Right lobe of liver (tissue), 6 donors: ENCODE results near the gene TNS3. TPM values are rescaled to one million over a fixed set of nuclear protein-coding genes. Genes with fewer than 3 reads are reported as not detected.

Experiments used
- ATAC-seq, 4 donors: fragments of 200-7000 bp; cut with Tn5 transposase; one replicate each; pipeline ENCODE4 v1.9.1; 2020; ENCODE audit warnings: mild to moderate bottlenecking in 4 of 4, moderate library complexity in 4 of 4
- DNase-seq, 3 donors: peaks; one replicate each; pipeline ENCODE4 v3.0.0-alpha.2; 2020
- H3K27ac ChIP-seq, 3 donors: fragments of 200-600 bp; one replicate each; pipeline ENCODE4 v1.8.0; 2022
- H3K27me3 ChIP-seq, 2 donors: fragments of 200-600 bp; one replicate each; pipeline ENCODE4 v1.8.0; 2022
- H3K36me3 ChIP-seq, 4 donors: fragments of 200-600 bp; sonication (generic) in 1 of 4; one replicate each; pipeline versions ENCODE4 v1.5.1 to v1.8.0; 2017 to 2022; ENCODE audit warnings: control low read depth in 1 of 4
- H3K4me1 ChIP-seq, 4 donors: fragments of 200-600 bp; sonication (generic) in 1 of 4; one replicate each; pipeline versions ENCODE4 v1.5.1 to v1.8.0; 2017 to 2022; ENCODE audit warnings: control low read depth in 1 of 4
- H3K4me3 ChIP-seq, 3 donors: fragments of 200-600 bp; one replicate each; pipeline ENCODE4 v1.8.0; 2022
- H3K9me3 ChIP-seq, 4 donors: fragments of 200-600 bp; sonication (generic) in 1 of 4; one replicate each; pipeline versions ENCODE4 v1.5.1 to v1.8.0; 2017 to 2022; ENCODE audit warnings: control low read depth in 1 of 4
- POLR2A ChIP-seq: fragments of 450-650 bp; IDR thresholded peaks from one replicate; pipeline ENCODE4 v1.6.1; 2017; ENCODE audit warnings: antibody characterized with exemption, mild to moderate bottlenecking
- WGBS: methylation state at CpG from one replicate; pipeline ENCODE4 v1.1.6; 2018; ENCODE audit warnings: low coverage, low lambda C conversion rate; ENCODE audit not compliant: insufficient coverage; ENCODE audit errors: missing lambda C conversion rate; 5-methylcytosine and 5-hydroxymethylcytosine counted together
- intact Hi-C, 2 donors: fragments of 100-400 bp; cut with DNase I; formaldehyde crosslinking; loops; one replicate each; pipeline versions ENCODE4 v1.11.2 to v1.14.1; 2022
- total RNA-seq, 6 experiments: library from RNA; depleted of rRNA in 2 of 6; stranded (reverse); fragments of >200 nt in 2 of 6; fragmentation: NEBNext Ultra II Directional in 3 of 6; extraction: Animal tissue kit (Norgen Biotek cat#: 25700) in 3 of 6; gene quantifications; one replicate each; pipeline versions ENCODE4 v1.1.0 to v1.2.4, GENCODE V29; 2016 to 2023
- TF ChIP-seq, protein P1 (sequence below), 4 donors: fragments of 200-600 bp in 3 of 4; fragments of 450-650 bp in 1 of 4; IDR thresholded peaks; one replicate each; pipeline versions ENCODE4 v1.5.1 to v1.8.0; 2016 to 2022; ENCODE audit warnings: antibody characterized with exemption in 4 of 4, mild to moderate bottlenecking in 2 of 4
- donor health status: DM: no; HTN: yes; CAD: no.
- donor health status: DM: no; HTN: no; CAD: no.
- donor health status: DM: no; HTN: no; CAD: no.
- donor health status: DM: no; HTN: yes; CAD: no.
- donor health status: DM: no; HTN: yes; CAD: no.

TNS3 gene
- total RNA-seq, 6 experiments from 2014 or later = 51.2 to 95.0 (median 58.4) TPM

DNA sequence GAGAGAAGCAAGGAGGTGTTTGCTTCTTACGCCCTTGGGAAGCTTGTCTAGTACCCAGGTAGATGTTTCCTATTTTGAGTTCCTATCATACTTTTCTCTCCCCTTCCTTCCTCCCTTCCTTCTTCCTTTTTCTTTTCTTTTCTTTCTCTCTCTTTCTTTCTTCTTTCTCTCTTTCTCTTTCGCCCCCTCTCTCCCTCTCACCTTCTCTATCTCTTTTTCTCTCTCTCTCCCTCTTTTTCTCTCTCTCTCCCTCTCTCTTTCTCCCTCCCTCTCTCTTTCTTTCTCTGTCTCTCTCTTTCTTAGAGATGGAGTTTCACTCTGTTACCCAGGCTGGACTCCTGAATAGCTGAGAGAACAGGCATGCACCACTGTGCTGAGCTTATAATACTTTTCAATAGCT, 322.2 kb downstream of the TNS3 start:
- DNase-seq (no peak), ATAC-seq (no peak)
- intact Hi-C loops = no loop called here
- H3K4me3 ChIP-seq = no peak overlapping the region
- H3K27me3 ChIP-seq = no peaks in the 10 kb centered on the region
- H3K9me3 ChIP-seq = no peaks in the 10 kb centered on the region
- WGBS = 95% methylated on average over 2 of the region's 2 CpGs
- no peak overlapping the region for H3K27ac ChIP-seq
- H3K36me3 ChIP-seq = no peaks in the 10 kb centered on the region
- H3K4me1 ChIP-seq = peaks cover 0 to 2% (median 0%) of the 10 kb centered on the region in 4 donors
- TF ChIP-seq POLR2A = no peak
- TF ChIP-seq, protein P1, sequence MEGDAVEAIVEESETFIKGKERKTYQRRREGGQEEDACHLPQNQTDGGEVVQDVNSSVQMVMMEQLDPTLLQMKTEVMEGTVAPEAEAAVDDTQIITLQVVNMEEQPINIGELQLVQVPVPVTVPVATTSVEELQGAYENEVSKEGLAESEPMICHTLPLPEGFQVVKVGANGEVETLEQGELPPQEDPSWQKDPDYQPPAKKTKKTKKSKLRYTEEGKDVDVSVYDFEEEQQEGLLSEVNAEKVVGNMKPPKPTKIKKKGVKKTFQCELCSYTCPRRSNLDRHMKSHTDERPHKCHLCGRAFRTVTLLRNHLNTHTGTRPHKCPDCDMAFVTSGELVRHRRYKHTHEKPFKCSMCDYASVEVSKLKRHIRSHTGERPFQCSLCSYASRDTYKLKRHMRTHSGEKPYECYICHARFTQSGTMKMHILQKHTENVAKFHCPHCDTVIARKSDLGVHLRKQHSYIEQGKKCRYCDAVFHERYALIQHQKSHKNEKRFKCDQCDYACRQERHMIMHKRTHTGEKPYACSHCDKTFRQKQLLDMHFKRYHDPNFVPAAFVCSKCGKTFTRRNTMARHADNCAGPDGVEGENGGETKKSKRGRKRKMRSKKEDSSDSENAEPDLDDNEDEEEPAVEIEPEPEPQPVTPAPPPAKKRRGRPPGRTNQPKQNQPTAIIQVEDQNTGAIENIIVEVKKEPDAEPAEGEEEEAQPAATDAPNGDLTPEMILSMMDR (IDR thresholded peaks at IDR 0.05) = no peak

DNA sequence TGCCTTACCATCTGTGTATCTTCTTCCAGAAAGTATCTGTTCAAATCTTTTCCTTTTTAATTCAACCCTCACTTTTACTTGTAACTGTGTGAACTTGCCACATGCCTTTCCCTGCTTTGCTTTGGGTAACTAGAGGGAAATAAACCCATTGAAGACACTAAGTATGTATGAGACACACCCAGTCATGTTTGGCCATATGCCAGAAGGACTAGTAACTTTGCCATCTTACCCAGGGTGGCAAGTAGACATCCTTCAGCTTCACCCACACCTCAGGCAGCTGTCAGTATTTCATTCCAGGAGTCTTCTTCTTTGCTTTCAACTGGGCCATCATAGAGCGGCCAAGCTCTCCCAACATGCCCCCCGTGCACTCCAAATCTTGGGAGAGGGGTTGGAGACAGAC, 323.1 kb downstream of the TNS3 start:
- no peak overlapping the region for H3K4me3 ChIP-seq
- WGBS = 100% methylated on average over 1 of the region's 2 CpGs

DNA sequence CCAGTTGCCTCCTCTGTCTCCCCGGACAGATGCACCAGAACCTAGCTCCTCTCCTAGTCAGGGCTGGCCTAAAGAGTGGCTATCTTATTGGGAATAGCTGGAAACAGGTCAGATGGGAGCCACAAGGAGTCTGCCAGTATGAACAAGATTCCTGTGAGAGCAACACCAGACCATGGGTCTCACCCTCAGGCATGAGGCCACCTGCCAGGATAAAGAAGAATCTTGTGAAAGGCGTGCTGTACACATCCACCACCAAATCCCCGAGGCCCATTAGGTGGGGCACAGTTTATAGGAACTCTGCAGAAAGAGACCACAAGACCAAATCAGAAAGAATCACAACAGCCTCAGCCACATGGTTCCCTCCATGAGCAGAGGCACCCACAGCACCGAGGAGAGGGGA, 325.9 kb downstream of the TNS3 start:
- peaks cover 0 to 8% (median 2%) of the 10 kb centered on the region in 4 donors for H3K4me1 ChIP-seq
- no peaks in the 10 kb centered on the region for H3K9me3 ChIP-seq
- DNase-seq (no peak), ATAC-seq (no peak)
- intact Hi-C loops = no loop called here
- no peak overlapping the region for H3K4me3 ChIP-seq
- WGBS = 66% methylated on average over 2 of the region's 4 CpGs
- no peak overlapping the region for H3K27ac ChIP-seq
- no peaks in the 10 kb centered on the region for H3K27me3 ChIP-seq
- no peaks in the 10 kb centered on the region for H3K36me3 ChIP-seq
- TF ChIP-seq, protein P1 (IDR thresholded peaks at IDR 0.05) = no peak
- TF ChIP-seq POLR2A = no peak

More for the DNA sequence above, 323.1 kb downstream of the TNS3 start:
- ATAC-seq (no peak), DNase-seq (no peak)
- no peak overlapping the region for H3K27ac ChIP-seq
- intact Hi-C loops = no loop called here
- H3K27me3 ChIP-seq = no peaks in the 10 kb centered on the region
- TF ChIP-seq POLR2A = no peak
- TF ChIP-seq, protein P1 (IDR thresholded peaks at IDR 0.05) = no peak
- peaks cover 0 to 4% (median under 1%) of the 10 kb centered on the region in 4 donors for H3K4me1 ChIP-seq
- no peaks in the 10 kb centered on the region for H3K9me3 ChIP-seq
- H3K36me3 ChIP-seq = no peaks in the 10 kb centered on the region

DNA sequence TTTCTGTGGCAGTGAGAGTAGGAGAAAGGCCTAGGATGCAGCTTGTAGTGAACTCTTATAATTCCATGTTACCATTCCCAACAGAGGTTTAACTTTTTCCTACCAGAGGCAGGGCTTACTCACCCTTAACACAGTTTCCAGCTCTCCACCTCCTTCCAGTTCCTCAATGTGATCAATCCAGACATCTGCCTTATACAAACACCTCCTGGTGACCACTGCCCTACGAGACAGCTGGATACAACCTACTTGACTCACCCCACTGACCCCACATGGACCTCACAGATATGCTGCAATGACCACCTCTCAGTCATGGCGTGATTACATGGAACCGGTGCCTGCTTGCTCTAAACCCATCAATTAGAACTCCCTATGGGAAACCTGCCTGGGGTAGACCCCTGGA, 326.5 kb downstream of the TNS3 start:
- Histone ChIP-seq H3K9me3 (no peaks in the 10 kb centered on the region), H3K27me3 (no peaks in the 10 kb centered on the region), H3K36me3 (no peaks in the 10 kb centered on the region), H3K27ac (no peak overlapping the region), H3K4me3 (no peak overlapping the region), H3K4me1 (peaks cover 0 to 8% (median 2%) of the 10 kb centered on the region in 4 donors)
- TF ChIP-seq, protein P1 (IDR thresholded peaks at IDR 0.05) = no peak
- no peak for TF ChIP-seq POLR2A
- WGBS = 75% methylated on average over 3 of the region's 3 CpGs
- intact Hi-C loops = no loop called here
- ATAC-seq (no peak), DNase-seq (no peak)

DNA sequence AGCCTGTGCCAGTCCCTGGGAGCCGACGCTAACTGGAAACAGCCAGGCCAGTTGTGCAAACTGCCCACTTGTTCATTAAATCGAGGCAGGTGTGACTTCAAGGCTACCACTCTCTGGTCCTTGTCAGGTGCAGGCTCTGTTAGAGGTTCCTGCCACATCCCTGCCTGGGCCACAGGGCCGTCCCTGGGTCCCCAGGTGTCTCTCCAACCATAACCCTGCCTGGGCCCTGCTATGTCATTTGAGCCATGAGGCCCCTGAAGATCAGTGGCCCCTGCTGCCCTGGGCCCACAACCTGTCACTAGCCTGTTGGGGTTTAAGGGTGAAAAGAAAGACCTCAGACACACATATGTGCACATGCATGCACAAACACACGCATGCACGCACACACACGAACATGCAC, 326.9 kb downstream of the TNS3 start:
- DNase-seq = no peak
- Histone ChIP-seq H3K9me3 (no peaks in the 10 kb centered on the region), H3K4me1 (peaks cover 0 to 8% (median 2%) of the 10 kb centered on the region in 4 donors), H3K36me3 (no peaks in the 10 kb centered on the region), H3K27me3 (no peaks in the 10 kb centered on the region), H3K27ac (no peak overlapping the region), H3K4me3 (no peak overlapping the region)
- 61% methylated on average over 7 of the region's 7 CpGs for WGBS
- intact Hi-C loops = no loop called here
- peak in 3 of 4 donors; percentile 1 to 2 (median 2) for ATAC-seq
- TF ChIP-seq, protein P1 (IDR thresholded peaks at IDR 0.05) = no peak
- no peak for TF ChIP-seq POLR2A
